CD14-positive monocyte (primary cell): ENCODE measurements around the gene C1S. TPM values are rescaled to one million over a fixed set of nuclear protein-coding genes. Genes with fewer than 3 reads are reported as not detected.

Experiments
- DNase-seq, 3 donors: peaks; one replicate each; pipeline ENCODE4 v3.0.0-alpha.2; 2011 to 2022
- H2AFZ ChIP-seq: 2 replicates; pipeline ENCODE4 v1.6.0; 2012; ENCODE audit warnings: mild to moderate bottlenecking, low read depth, low read length, inconsistent platforms; ENCODE audit not compliant: insufficient read depth, poor library complexity, severe bottlenecking
- H3K27ac ChIP-seq, 2 donors: 1 replicate in 1 of 2; 2 replicates in 1 of 2; pipeline ENCODE4 v1.5.1; 2012 to 2013; ENCODE audit warnings: low read length in 2 of 2, control low read depth in 1 of 2, inconsistent platforms in 1 of 2, low read depth in 1 of 2, mild to moderate bottlenecking in 1 of 2
- H3K27me3 ChIP-seq, 2 donors: one replicate each; pipeline versions ENCODE4 v1.6.0 to v1.6.1; 2011 to 2013; ENCODE audit warnings: low read length in 2 of 2; ENCODE audit not compliant: control insufficient read depth in 2 of 2, insufficient read depth in 2 of 2
- H3K36me3 ChIP-seq, 2 donors: replicated peaks in 1 of 2; 1 replicate in 1 of 2; 2 replicates in 1 of 2; pipeline versions ENCODE4 v1.5.1 to v1.6.1; 2012 to 2013; ENCODE audit warnings: low read length in 2 of 2, control low read depth in 1 of 2, inconsistent platforms in 1 of 2, mild to moderate bottlenecking in 1 of 2; ENCODE audit not compliant: insufficient read depth in 2 of 2, control insufficient read depth in 1 of 2
- H3K4me1 ChIP-seq, 2 donors: 1 replicate in 1 of 2; 2 replicates in 1 of 2; pipeline versions ENCODE4 v1.5.1 to v1.6.1; 2012 to 2013; ENCODE audit warnings: low read length in 2 of 2, control low read depth in 1 of 2, inconsistent platforms in 1 of 2, mild to moderate bottlenecking in 1 of 2, moderate library complexity in 1 of 2; ENCODE audit not compliant: insufficient read depth in 2 of 2, control insufficient read depth in 1 of 2
- H3K4me2 ChIP-seq: replicated peaks from 2 replicates; pipeline ENCODE3; 2012; ENCODE audit warnings: low read length, moderate library complexity, mild to moderate bottlenecking; ENCODE audit not compliant: poor library complexity, severe bottlenecking; ENCODE audit errors: extremely low read depth
- H3K4me3 ChIP-seq, 3 experiments: fragments of 200-600 bp in 1 of 3; sonication (generic) in 1 of 3; replicated peaks in 1 of 3; 1 replicate in 2 of 3; 2 replicates in 1 of 3; pipeline ENCODE4 v1.5.1; 2011 to 2013; ENCODE audit warnings: low read length in 3 of 3, mild to moderate bottlenecking in 3 of 3, control low read depth in 2 of 3, low read depth in 2 of 3, inconsistent platforms in 1 of 3, moderate library complexity in 1 of 3
- H3K79me2 ChIP-seq: 2 replicates; pipeline ENCODE4 v1.6.0; 2012; ENCODE audit warnings: mild to moderate bottlenecking, control low read depth, inconsistent platforms, low read length, moderate library complexity; ENCODE audit not compliant: insufficient read depth
- H3K9ac ChIP-seq: 2 replicates; pipeline ENCODE4 v1.6.0; 2017; ENCODE audit warnings: low read length, mild to moderate bottlenecking; ENCODE audit not compliant: insufficient read depth, poor library complexity, severe bottlenecking
- H3K9me3 ChIP-seq, 2 donors: replicated peaks in 1 of 2; 1 replicate in 1 of 2; 2 replicates in 1 of 2; pipeline versions ENCODE4 v1.5.1 to v1.6.1; 2012 to 2013; ENCODE audit warnings: low read length in 2 of 2, control low read depth in 1 of 2; ENCODE audit not compliant: control insufficient read depth in 1 of 2, insufficient read depth in 1 of 2
- H4K20me1 ChIP-seq: 2 replicates; pipeline ENCODE4 v1.6.0; 2012; ENCODE audit warnings: mild to moderate bottlenecking, low read length, control low read depth, moderate library complexity; ENCODE audit not compliant: insufficient read depth
- H3K27ac Mint-ChIP-seq, 7 donors: one replicate each; pipeline ENCODE4 v1.8.0; 2020; ENCODE audit warnings: mild to moderate bottlenecking in 7 of 7, mixed read lengths in 7 of 7, moderate library complexity in 6 of 7, inconsistent platforms in 2 of 7
- H3K27me3 Mint-ChIP-seq, 3 donors: one replicate each; pipeline ENCODE4 v1.8.0; 2021 to 2022; ENCODE audit warnings: low read depth in 3 of 3, mild to moderate bottlenecking in 3 of 3, mixed read lengths in 3 of 3, moderate library complexity in 3 of 3, inconsistent platforms in 1 of 3
- H3K36me3 Mint-ChIP-seq, 2 donors: one replicate each; pipeline ENCODE4 v1.8.0; 2020; ENCODE audit warnings: mixed read lengths in 2 of 2, inconsistent platforms in 1 of 2, mild to moderate bottlenecking in 1 of 2
- H3K4me1 Mint-ChIP-seq: one replicate; pipeline ENCODE4 v1.8.0; 2020; ENCODE audit warnings: mild to moderate bottlenecking, mixed read lengths
- H3K4me3 Mint-ChIP-seq, 2 donors: one replicate each; pipeline ENCODE4 v1.8.0; 2020; ENCODE audit warnings: mild to moderate bottlenecking in 2 of 2, mixed read lengths in 2 of 2, moderate library complexity in 1 of 2
- H3K9me3 Mint-ChIP-seq, 7 donors: one replicate each; pipeline ENCODE4 v1.8.0; 2020 to 2022; ENCODE audit warnings: mixed read lengths in 7 of 7, mild to moderate bottlenecking in 6 of 7, moderate library complexity in 6 of 7, inconsistent platforms in 2 of 7
- WGBS: methylation state at CpG from one replicate; pipeline ENCODE4 v1.1.5; 2013; ENCODE audit warnings: missing lambda C conversion rate; ENCODE audit not compliant: insufficient coverage; 5-methylcytosine and 5-hydroxymethylcytosine counted together
- intact Hi-C, 2 donors: fragments of 100-400 bp; cut with micrococcal nuclease; formaldehyde crosslinking; loops; one replicate each; pipeline versions ENCODE4 v1.15.0 to v1.15.1; 2023
- polyA plus RNA-seq, 3 donors: library from polyadenylated mRNA; depleted of rRNA in 1 of 3; unstranded in 2 of 3; stranded (reverse) in 1 of 3; fragments of 300-500 nt in 2 of 3; fragments of >200 nt in 1 of 3; fragmentation: Illumina TruSeq in 2 of 3; gene quantifications; 1 replicate in 2 of 3; 2 replicates in 1 of 3; pipeline ENCODE4 v1.2.3, GENCODE V29; 2012 to 2021
- TF ChIP-seq, protein P1 (sequence below): fragments of 200-600 bp; IDR thresholded peaks from one replicate; pipeline ENCODE4 v1.8.0; 2022; ENCODE audit warnings: antibody characterized with exemption, mild to moderate bottlenecking

Gene C1S
- polyA plus RNA-seq, 3 donors, result 1.00 TPM; not detected in 2

DNA sequence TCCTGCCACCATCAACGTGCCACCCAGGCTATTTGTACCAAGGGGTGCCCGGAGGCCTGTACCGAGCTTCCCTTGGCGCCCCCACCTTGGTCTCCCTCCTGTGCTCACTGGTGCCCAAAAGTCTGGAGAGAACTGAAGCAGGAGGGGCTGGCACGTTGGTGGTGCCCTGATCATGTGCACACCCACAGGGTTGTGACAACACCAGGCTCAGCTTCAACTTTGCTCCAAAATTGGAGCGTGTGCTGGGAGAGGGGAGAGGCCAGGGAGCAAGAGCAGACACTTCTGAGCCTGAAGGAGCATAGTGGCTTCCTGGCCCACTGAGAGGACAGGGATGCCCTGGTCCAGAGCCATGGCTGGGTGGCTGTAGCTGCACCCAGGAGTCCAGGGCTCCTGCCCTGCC is 29.2 kb upstream of the C1S start:
- H3K4me2 ChIP-seq, result no peak overlapping the region
- intact Hi-C loops, result no loop called here
- no peak overlapping the region for H3K9ac ChIP-seq
- no peaks in the 10 kb centered on the region for H4K20me1 ChIP-seq
- no peaks in the 10 kb centered on the region for H3K4me1 ChIP-seq
- WGBS, result 88% methylated on average over 6 of the region's 6 CpGs
- Mint-ChIP-seq H3K9me3 (peaks cover 0 to 3% (median 0%) of the 10 kb centered on the region in 7 donors), H3K4me1 (no peaks in the 10 kb centered on the region), H3K4me3 (no peak overlapping the region), H3K27me3 (peaks cover 2 to 5% (median 5%) of the 10 kb centered on the region in 3 donors), H3K36me3 (no peaks in the 10 kb centered on the region), H3K27ac (no peak overlapping the region)
- no peaks in the 10 kb centered on the region for H3K9me3 ChIP-seq
- H2AFZ ChIP-seq, result no peak overlapping the region
- no peaks in the 10 kb centered on the region for H3K27me3 ChIP-seq
- H3K36me3 ChIP-seq, result no peaks in the 10 kb centered on the region
- TF ChIP-seq, protein P1, sequence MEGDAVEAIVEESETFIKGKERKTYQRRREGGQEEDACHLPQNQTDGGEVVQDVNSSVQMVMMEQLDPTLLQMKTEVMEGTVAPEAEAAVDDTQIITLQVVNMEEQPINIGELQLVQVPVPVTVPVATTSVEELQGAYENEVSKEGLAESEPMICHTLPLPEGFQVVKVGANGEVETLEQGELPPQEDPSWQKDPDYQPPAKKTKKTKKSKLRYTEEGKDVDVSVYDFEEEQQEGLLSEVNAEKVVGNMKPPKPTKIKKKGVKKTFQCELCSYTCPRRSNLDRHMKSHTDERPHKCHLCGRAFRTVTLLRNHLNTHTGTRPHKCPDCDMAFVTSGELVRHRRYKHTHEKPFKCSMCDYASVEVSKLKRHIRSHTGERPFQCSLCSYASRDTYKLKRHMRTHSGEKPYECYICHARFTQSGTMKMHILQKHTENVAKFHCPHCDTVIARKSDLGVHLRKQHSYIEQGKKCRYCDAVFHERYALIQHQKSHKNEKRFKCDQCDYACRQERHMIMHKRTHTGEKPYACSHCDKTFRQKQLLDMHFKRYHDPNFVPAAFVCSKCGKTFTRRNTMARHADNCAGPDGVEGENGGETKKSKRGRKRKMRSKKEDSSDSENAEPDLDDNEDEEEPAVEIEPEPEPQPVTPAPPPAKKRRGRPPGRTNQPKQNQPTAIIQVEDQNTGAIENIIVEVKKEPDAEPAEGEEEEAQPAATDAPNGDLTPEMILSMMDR, result no peak
- no peak for DNase-seq
- H3K79me2 ChIP-seq, result no peaks in the 10 kb centered on the region
- no peak overlapping the region for H3K4me3 ChIP-seq
- no peak overlapping the region for H3K27ac ChIP-seq

DNA sequence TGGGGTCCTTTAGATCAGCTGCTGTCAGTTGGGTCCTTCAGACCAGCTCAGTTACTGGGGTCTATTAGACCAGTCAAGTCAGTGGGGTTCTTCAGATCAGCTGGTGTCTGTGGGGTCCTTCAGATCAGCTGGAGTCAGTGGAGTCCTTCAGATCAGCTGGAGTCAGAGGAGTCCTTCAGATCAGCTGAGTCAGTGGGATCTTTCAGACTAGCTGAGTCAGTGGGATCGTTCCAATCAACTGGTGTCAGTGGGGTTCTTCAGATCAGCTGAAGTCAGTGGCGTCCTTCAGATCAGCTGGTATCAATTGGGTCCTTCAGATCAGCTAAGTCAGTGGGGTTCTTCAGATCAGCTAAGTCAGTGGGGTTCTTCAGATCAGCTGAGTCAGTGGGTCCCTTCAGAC is 27.5 kb upstream of the C1S start:
- Histone ChIP-seq H4K20me1 (no peaks in the 10 kb centered on the region), H3K4me2 (no peak overlapping the region), H3K79me2 (no peaks in the 10 kb centered on the region), H3K4me1 (no peaks in the 10 kb centered on the region), H3K36me3 (no peaks in the 10 kb centered on the region), H3K9me3 (no peaks in the 10 kb centered on the region), H3K4me3 (no peak overlapping the region), H3K9ac (no peak overlapping the region), H3K27me3 (no peaks in the 10 kb centered on the region), H2AFZ (no peak overlapping the region), H3K27ac (no peak overlapping the region)
- 90% methylated on average over 2 of the region's 2 CpGs for WGBS
- Mint-ChIP-seq H3K4me3 (no peak overlapping the region), H3K36me3 (no peaks in the 10 kb centered on the region), H3K27me3 (peaks cover 2 to 5% (median 4%) of the 10 kb centered on the region in 3 donors), H3K9me3 (peaks cover 0 to 3% (median 0%) of the 10 kb centered on the region in 7 donors), H3K4me1 (no peaks in the 10 kb centered on the region), H3K27ac (no peak overlapping the region)
- TF ChIP-seq, protein P1, result no peak
- intact Hi-C loops, result no loop called here
- DNase-seq, result no peak
